ENCODE data around the gene CASP3. TPM values are rescaled to one million over a fixed set of nuclear protein-coding genes. Genes with fewer than 3 reads are reported as not detected.
"Not testable (repeated sequence)": the region's sequence is repeated elsewhere in the genome, so short reads cannot be mapped to it uniquely, and the experiment has no call there.

CASP3 gene
- total RNA-seq, 1 experiment from 2014 or later = 11.4 TPM

DNA sequence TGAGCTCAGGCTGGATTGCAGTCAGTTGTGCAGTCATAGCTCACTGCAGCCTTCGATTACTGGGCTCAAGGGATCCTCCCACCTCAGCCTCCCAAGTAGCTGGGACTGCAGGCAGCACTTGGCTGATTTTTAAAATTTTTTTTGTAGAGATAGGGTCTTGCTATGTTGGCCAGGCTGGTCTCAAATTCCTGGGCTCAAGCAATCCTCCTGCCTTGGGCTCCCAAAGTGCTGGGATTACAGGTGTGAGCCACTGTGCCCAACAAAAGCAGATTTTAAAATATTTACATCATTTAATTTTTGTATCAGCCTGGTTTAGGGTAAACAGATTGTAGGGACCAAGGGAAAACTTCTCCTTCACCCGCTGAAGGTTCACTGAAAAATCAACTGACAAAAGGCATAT lies 33.1 kb downstream of the CASP3 start:
- H3K4me2 ChIP-seq (ENCODE audit: low read length); H3K79me2 ChIP-seq (ENCODE audit: insufficient read depth, low read length); CTCF ChIA-PET; H3K27me3 ChIP-seq (ENCODE audit: insufficient read depth, low read length); H3K36me3 ChIP-seq (ENCODE audit: control insufficient read depth in 1 of 2, insufficient read depth in 2 of 2, low read length in 2 of 2); H3K9me3 ChIP-seq (ENCODE audit: control insufficient read depth in 1 of 2, insufficient read depth in 1 of 2, low read depth in 1 of 2, low read length in 2 of 2); BruUV-seq (replicated peaks); POLR2A ChIA-PET; H3K27ac ChIP-seq (ENCODE audit: low read depth, low read length); ATAC-seq; DNase-seq (ENCODE audit: low read depth, low spot score); H3K4me3 ChIP-seq (replicated peaks in 1 of 2; ENCODE audit: low read depth in 1 of 2, low read length in 2 of 2); H2AFZ ChIP-seq (ENCODE audit: low read depth, low read length, poor library complexity, severe bottlenecking); H3K9ac ChIP-seq (ENCODE audit: low read length); H3K4me1 ChIP-seq (ENCODE audit: control insufficient read depth in 1 of 2, insufficient read depth in 2 of 2, low read length in 2 of 2); intact Hi-C loops (cut with micrococcal nuclease); H4K20me1 ChIP-seq (ENCODE audit: insufficient read depth); H3K9me2 ChIP-seq (ENCODE audit: insufficient read depth); RAD21 ChIA-PET (ENCODE audit: low non-redundant PET in 1 of 2, low total read pairs in 2 of 2, uncharacterized antibody in 2 of 2, unreplicated experiment in 2 of 2): not testable (repeated sequence)

DNA sequence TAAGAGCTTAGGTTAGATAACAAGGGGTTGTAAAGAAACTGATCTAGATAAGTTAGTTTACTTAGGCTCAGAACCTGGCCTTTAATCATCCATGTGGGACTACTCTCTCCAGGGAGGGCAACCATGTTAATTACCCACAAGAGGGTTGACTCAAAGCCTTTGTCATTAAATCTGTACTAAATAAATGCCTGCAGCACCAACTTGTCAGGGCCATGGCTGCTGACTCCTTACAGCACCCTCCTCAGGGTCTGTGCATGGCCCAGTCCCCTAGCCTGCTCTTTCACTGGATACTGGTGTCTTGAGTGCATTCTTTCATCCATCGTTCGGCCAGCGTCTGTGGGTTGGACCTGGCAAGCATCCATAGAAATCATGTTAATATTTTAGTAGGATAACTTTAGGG lies 34.7 kb downstream of the CASP3 start:
- CTCF ChIA-PET = no interaction called here
- POLR2A ChIA-PET = no interaction called here
- BruUV-seq (replicated peaks) = no TSS peak

More for the DNA sequence above, 34.7 kb downstream of the CASP3 start:
- no peaks in the 10 kb centered on the region for H3K4me1 ChIP-seq (ENCODE audit: control insufficient read depth in 1 of 2, insufficient read depth in 2 of 2, low read length in 2 of 2)
- H3K36me3 ChIP-seq (ENCODE audit: control insufficient read depth in 1 of 2, insufficient read depth in 2 of 2, low read length in 2 of 2) = no peaks in the 10 kb centered on the region
- no peak overlapping the region for H3K4me2 ChIP-seq (ENCODE audit: low read length)
- H4K20me1 ChIP-seq (ENCODE audit: insufficient read depth) = no peaks in the 10 kb centered on the region
- H3K9me2 ChIP-seq (ENCODE audit: insufficient read depth) = no peaks in the 10 kb centered on the region
- H3K4me3 ChIP-seq (replicated peaks in 1 of 2; ENCODE audit: low read depth in 1 of 2, low read length in 2 of 2) = no peak overlapping the region
- TF ChIP-seq, protein P1, sequence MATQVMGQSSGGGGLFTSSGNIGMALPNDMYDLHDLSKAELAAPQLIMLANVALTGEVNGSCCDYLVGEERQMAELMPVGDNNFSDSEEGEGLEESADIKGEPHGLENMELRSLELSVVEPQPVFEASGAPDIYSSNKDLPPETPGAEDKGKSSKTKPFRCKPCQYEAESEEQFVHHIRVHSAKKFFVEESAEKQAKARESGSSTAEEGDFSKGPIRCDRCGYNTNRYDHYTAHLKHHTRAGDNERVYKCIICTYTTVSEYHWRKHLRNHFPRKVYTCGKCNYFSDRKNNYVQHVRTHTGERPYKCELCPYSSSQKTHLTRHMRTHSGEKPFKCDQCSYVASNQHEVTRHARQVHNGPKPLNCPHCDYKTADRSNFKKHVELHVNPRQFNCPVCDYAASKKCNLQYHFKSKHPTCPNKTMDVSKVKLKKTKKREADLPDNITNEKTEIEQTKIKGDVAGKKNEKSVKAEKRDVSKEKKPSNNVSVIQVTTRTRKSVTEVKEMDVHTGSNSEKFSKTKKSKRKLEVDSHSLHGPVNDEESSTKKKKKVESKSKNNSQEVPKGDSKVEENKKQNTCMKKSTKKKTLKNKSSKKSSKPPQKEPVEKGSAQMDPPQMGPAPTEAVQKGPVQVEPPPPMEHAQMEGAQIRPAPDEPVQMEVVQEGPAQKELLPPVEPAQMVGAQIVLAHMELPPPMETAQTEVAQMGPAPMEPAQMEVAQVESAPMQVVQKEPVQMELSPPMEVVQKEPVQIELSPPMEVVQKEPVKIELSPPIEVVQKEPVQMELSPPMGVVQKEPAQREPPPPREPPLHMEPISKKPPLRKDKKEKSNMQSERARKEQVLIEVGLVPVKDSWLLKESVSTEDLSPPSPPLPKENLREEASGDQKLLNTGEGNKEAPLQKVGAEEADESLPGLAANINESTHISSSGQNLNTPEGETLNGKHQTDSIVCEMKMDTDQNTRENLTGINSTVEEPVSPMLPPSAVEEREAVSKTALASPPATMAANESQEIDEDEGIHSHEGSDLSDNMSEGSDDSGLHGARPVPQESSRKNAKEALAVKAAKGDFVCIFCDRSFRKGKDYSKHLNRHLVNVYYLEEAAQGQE (IDR thresholded peaks at IDR 0.05; ENCODE audit: low read depth) = no peak
- TF ChIP-seq POLR2A (IDR thresholded peaks at IDR 0.05; ENCODE audit: borderline replicate concordance, extremely low read depth, insufficient read depth, insufficient read length) = no peak
- TF ChIP-seq, protein P2, sequence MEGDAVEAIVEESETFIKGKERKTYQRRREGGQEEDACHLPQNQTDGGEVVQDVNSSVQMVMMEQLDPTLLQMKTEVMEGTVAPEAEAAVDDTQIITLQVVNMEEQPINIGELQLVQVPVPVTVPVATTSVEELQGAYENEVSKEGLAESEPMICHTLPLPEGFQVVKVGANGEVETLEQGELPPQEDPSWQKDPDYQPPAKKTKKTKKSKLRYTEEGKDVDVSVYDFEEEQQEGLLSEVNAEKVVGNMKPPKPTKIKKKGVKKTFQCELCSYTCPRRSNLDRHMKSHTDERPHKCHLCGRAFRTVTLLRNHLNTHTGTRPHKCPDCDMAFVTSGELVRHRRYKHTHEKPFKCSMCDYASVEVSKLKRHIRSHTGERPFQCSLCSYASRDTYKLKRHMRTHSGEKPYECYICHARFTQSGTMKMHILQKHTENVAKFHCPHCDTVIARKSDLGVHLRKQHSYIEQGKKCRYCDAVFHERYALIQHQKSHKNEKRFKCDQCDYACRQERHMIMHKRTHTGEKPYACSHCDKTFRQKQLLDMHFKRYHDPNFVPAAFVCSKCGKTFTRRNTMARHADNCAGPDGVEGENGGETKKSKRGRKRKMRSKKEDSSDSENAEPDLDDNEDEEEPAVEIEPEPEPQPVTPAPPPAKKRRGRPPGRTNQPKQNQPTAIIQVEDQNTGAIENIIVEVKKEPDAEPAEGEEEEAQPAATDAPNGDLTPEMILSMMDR (IDR thresholded peaks at IDR 0.05 in 2 of 3, conservative IDR thresholded peaks at IDR 0.05 in 1 of 3; ENCODE audit: borderline replicate concordance in 1 of 3, insufficient read depth in 1 of 3, low read depth in 2 of 3, low read length in 2 of 3) = no peak
- no peak for TF ChIP-seq SIN3A (IDR thresholded peaks at IDR 0.05; ENCODE audit: low read depth)
- no peak for TF ChIP-seq CEBPB (IDR thresholded peaks at IDR 0.05; ENCODE audit: low read depth)
- TF ChIP-seq JUND (IDR thresholded peaks at IDR 0.05) = no peak
- TF ChIP-seq ELF1 (IDR thresholded peaks at IDR 0.05; ENCODE audit: borderline replicate concordance, low read depth) = no peak
- TF ChIP-seq CBX3 (IDR thresholded peaks at IDR 0.05; ENCODE audit: low read depth) = no peak
- TF ChIP-seq FOSL1 (IDR thresholded peaks at IDR 0.05; ENCODE audit: low read depth) = no peak
- H3K27me3 ChIP-seq (ENCODE audit: insufficient read depth, low read length) = no peaks in the 10 kb centered on the region
- no peak overlapping the region for H2AFZ ChIP-seq (ENCODE audit: low read depth, low read length, poor library complexity, severe bottlenecking)
- ATAC-seq (no peak), DNase-seq (ENCODE audit: low read depth, low spot score) (no peak)
- RAD21 ChIA-PET (ENCODE audit: low non-redundant PET in 1 of 2, low total read pairs in 2 of 2, uncharacterized antibody in 2 of 2, unreplicated experiment in 2 of 2) = no interaction called here
- intact Hi-C loops (cut with micrococcal nuclease) = no loop called here
- H3K27ac ChIP-seq (ENCODE audit: low read depth, low read length) = no peak overlapping the region
- H3K79me2 ChIP-seq (ENCODE audit: insufficient read depth, low read length) = no peaks in the 10 kb centered on the region
- H3K9me3 ChIP-seq (ENCODE audit: control insufficient read depth in 1 of 2, insufficient read depth in 1 of 2, low read depth in 1 of 2, low read length in 2 of 2) = no peaks in the 10 kb centered on the region
- H3K9ac ChIP-seq (ENCODE audit: low read length) = no peak overlapping the region

Data from HCT116 (cell line).